CD8-positive, alpha-beta memory T cell (primary cell): ENCODE measurements around the gene RFTN1. TPM values are rescaled to one million over a fixed set of nuclear protein-coding genes. Genes with fewer than 3 reads are reported as not detected.

ENCODE experiments used
- CTCF ChIA-PET: fragments of 350-600 bp; sonication (Branson Sonifier 250); formaldehyde crosslinking; loops from one replicate; lab custom pipeline; 2021; ENCODE audit warnings: antibody characterized with exemption; lab: Charles Lee
- POLR2A ChIA-PET: fragments of 350-600 bp; sonication (Branson Sonifier 250); formaldehyde crosslinking; loops from one replicate; lab custom pipeline; 2021; ENCODE audit warnings: antibody characterized with exemption; lab: Charles Lee
- DNase-seq, 5 donors: peaks; one replicate each; pipeline versions ENCODE4 v3.0.0 to v3.0.0-alpha.2; 2020 to 2022; ENCODE audit warnings: mixed read lengths in 1 of 5
- H3K27ac ChIP-seq: one replicate; pipeline ENCODE4 v1.7.0; 2013; ENCODE audit warnings: low read depth, mild to moderate bottlenecking, low read length, moderate library complexity
- H3K27me3 ChIP-seq: 2 replicates; pipeline ENCODE4 v1.7.0; 2013; ENCODE audit warnings: low read length, mild to moderate bottlenecking; ENCODE audit not compliant: insufficient read depth, poor library complexity, severe bottlenecking
- H3K36me3 ChIP-seq: 2 replicates; pipeline ENCODE4 v1.7.0; 2013; ENCODE audit warnings: mild to moderate bottlenecking, low read length, moderate library complexity; ENCODE audit not compliant: insufficient read depth
- H3K4me1 ChIP-seq: 2 replicates; pipeline ENCODE4 v1.7.0; 2013; ENCODE audit warnings: mild to moderate bottlenecking, low read length, moderate library complexity; ENCODE audit not compliant: insufficient read depth
- H3K4me3 ChIP-seq: 2 replicates; pipeline ENCODE4 v1.7.0; 2013; ENCODE audit warnings: mild to moderate bottlenecking, low read length
- H3K9me3 ChIP-seq: 2 replicates; pipeline ENCODE4 v1.7.0; 2013; ENCODE audit warnings: mild to moderate bottlenecking, low read length
- H3K27ac Mint-ChIP-seq, 8 donors: one replicate each; pipeline ENCODE4 v1.8.0; 2020 to 2021; ENCODE audit warnings: mixed read lengths in 8 of 8, mild to moderate bottlenecking in 6 of 8, inconsistent platforms in 3 of 8, moderate library complexity in 3 of 8
- H3K27me3 Mint-ChIP-seq, 2 donors: one replicate each; pipeline ENCODE4 v1.8.0; 2020 to 2021; ENCODE audit warnings: mixed read lengths in 2 of 2, mild to moderate bottlenecking in 1 of 2, moderate library complexity in 1 of 2
- H3K36me3 Mint-ChIP-seq, 3 donors: one replicate each; pipeline ENCODE4 v1.8.0; 2020 to 2021; ENCODE audit warnings: mixed read lengths in 3 of 3, inconsistent platforms in 1 of 3, mild to moderate bottlenecking in 1 of 3
- H3K4me1 Mint-ChIP-seq, 3 donors: one replicate each; pipeline ENCODE4 v1.8.0; 2020 to 2021; ENCODE audit warnings: mixed read lengths in 3 of 3, inconsistent platforms in 1 of 3, mild to moderate bottlenecking in 1 of 3
- H3K4me3 Mint-ChIP-seq, 7 donors: one replicate each; pipeline ENCODE4 v1.8.0; 2020 to 2021; ENCODE audit warnings: mixed read lengths in 7 of 7, mild to moderate bottlenecking in 6 of 7, moderate library complexity in 4 of 7, inconsistent platforms in 2 of 7
- H3K9me3 Mint-ChIP-seq, 5 donors: one replicate each; pipeline ENCODE4 v1.8.0; 2020 to 2022; ENCODE audit warnings: mixed read lengths in 5 of 5, mild to moderate bottlenecking in 3 of 5, moderate library complexity in 2 of 5, inconsistent platforms in 1 of 5
- polyA plus RNA-seq: library from polyadenylated mRNA; unstranded; fragments of 300-500 nt; fragmentation: Illumina TruSeq; gene quantifications from one replicate; pipeline ENCODE4 v1.2.3, GENCODE V29; 2021
- total RNA-seq, 2 experiments: library from RNA; stranded (reverse); gene quantifications; one replicate each; pipeline ENCODE4 v1.2.3, GENCODE V29; 2021

Gene RFTN1
- total and polyA plus RNA-seq, 3 experiments from 2014 or later, result 87.4 to 126 (median 125) TPM

DNA sequence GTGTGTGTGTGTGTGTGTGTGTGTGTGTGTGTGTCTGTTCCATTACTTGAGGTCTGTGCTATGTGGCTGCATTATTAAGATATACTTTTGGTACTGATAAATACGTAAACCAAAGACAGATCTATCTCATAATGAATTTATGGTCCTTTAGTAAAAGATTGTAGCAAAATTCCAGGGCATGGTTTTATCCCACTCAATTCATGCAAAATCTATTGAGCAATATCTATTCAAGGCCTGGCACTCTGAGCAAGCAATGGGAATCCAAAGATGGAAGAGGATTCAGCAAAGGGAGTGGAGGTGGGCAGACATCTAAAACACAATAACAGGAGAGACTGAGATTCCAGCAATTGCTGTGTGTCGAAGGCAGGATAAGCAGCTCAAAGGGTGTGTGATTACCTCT lies 86.8 kb downstream of the RFTN1 start:
- Histone ChIP-seq H3K9me3 (no peaks in the 10 kb centered on the region), H3K4me3 (no peak overlapping the region), H3K27ac (no peak overlapping the region), H3K27me3 (no peaks in the 10 kb centered on the region), H3K36me3 (no peaks in the 10 kb centered on the region), H3K4me1 (no peaks in the 10 kb centered on the region)
- ChIA-PET POLR2A (no interaction called here), CTCF (no interaction called here)
- H3K27ac Mint-ChIP-seq, result peak overlapping the region in 1 of 8 donors; percentile 59
- peaks cover 23 to 55% (median 23%) of the 10 kb centered on the region in 3 donors for H3K36me3 Mint-ChIP-seq
- DNase-seq, result no peak
- peaks cover 29 to 76% (median 52%) of the 10 kb centered on the region in 3 donors for H3K4me1 Mint-ChIP-seq
- H3K9me3 Mint-ChIP-seq, result no peaks in the 10 kb centered on the region
- no peaks in the 10 kb centered on the region for H3K27me3 Mint-ChIP-seq
- H3K4me3 Mint-ChIP-seq, result no peak overlapping the region

- Histone ChIP-seq H3K27me3 (no peaks in the 10 kb centered on the region), H3K4me1 (no peaks in the 10 kb centered on the region), H3K9me3 (no peaks in the 10 kb centered on the region), H3K4me3 (no peak overlapping the region), H3K36me3 (no peaks in the 10 kb centered on the region), H3K27ac (no peak overlapping the region)
- DNase-seq, result no peak
- CTCF ChIA-PET, result no interaction called here
- H3K4me3 Mint-ChIP-seq, result no peak overlapping the region
- peaks cover 32 to 77% (median 49%) of the 10 kb centered on the region in 3 donors for H3K4me1 Mint-ChIP-seq
- H3K36me3 Mint-ChIP-seq, result peaks cover 17 to 51% (median 17%) of the 10 kb centered on the region in 3 donors
- no peaks in the 10 kb centered on the region for H3K27me3 Mint-ChIP-seq
- no peaks in the 10 kb centered on the region for H3K9me3 Mint-ChIP-seq
- POLR2A ChIA-PET, result no interaction called here
- H3K27ac Mint-ChIP-seq, result peak overlapping the region in 1 of 8 donors; percentile 6
Observed at GRCh38 chr3:16426029-16426400, 87.5 kb downstream of the RFTN1 start.

DNA sequence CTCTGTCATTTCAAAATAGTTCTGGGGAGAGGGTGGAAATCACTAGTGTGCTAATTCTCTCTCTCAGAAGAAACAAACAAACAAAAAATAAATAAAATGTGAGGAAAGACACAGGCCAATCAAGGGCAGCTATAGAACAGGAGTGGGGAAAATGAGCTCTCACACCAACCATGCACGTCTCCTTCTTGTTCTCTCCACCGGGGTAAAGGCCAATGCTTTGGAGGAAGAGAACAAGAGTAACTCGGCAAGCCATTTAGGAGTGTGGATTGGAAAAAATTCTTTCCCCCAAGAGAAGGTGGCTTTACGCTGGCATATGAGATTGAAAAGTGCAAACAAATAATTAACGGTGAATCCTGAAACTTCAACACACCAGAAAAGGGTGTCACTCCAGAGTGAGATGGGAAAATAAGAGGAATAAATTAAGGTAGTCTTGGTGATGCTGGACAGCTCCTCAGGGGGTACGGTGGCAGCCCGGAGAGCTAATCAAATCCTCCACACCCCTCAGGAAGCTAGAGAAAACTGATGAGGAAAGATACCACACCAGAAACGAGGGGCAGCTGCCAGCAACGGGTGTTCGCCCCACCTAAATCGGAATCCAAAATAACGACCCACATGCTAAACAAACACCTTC lies 88.0 kb downstream of the RFTN1 start:
- peaks cover 12 to 49% (median 12%) of the 10 kb centered on the region in 3 donors for H3K36me3 Mint-ChIP-seq
- POLR2A ChIA-PET, result no interaction called here

GRCh38 chr3:16423947-16424673 lies 89.4 kb downstream of the RFTN1 start:
- no peaks in the 10 kb centered on the region for H3K27me3 ChIP-seq
- H3K4me3 Mint-ChIP-seq, result no peak overlapping the region
- no peak overlapping the region for H3K27ac ChIP-seq
- CTCF ChIA-PET, result interaction anchor here (1.1 kb wide), 1 partner anchor 144 kb away, joined by 3 read pairs; no protein-coding TSS in a partner anchor
- H3K9me3 Mint-ChIP-seq, result no peaks in the 10 kb centered on the region
- H3K36me3 ChIP-seq, result no peaks in the 10 kb centered on the region
- H3K4me1 ChIP-seq, result no peaks in the 10 kb centered on the region
- no peaks in the 10 kb centered on the region for H3K9me3 ChIP-seq
- no peak overlapping the region for H3K4me3 ChIP-seq
- H3K27ac Mint-ChIP-seq, result peak overlapping the region in 1 of 8 donors; percentile 68
- no peaks in the 10 kb centered on the region for H3K27me3 Mint-ChIP-seq
- peaks cover 9 to 48% (median 11%) of the 10 kb centered on the region in 3 donors for H3K36me3 Mint-ChIP-seq
- POLR2A ChIA-PET, result no interaction called here
- H3K4me1 Mint-ChIP-seq, result peaks cover 31 to 76% (median 45%) of the 10 kb centered on the region in 3 donors
- no peak for DNase-seq

More for the DNA sequence above, 88.0 kb downstream of the RFTN1 start:
- Mint-ChIP-seq H3K4me1 (peaks cover 31 to 76% (median 48%) of the 10 kb centered on the region in 3 donors), H3K27me3 (no peaks in the 10 kb centered on the region), H3K9me3 (no peaks in the 10 kb centered on the region), H3K4me3 (no peak overlapping the region), H3K27ac (peak overlapping the region in 1 of 8 donors; percentile 26)
- no peaks in the 10 kb centered on the region for H3K36me3 ChIP-seq
- H3K27ac ChIP-seq, result no peak overlapping the region
- H3K27me3 ChIP-seq, result no peaks in the 10 kb centered on the region
- no peaks in the 10 kb centered on the region for H3K9me3 ChIP-seq
- DNase-seq, result no peak
- CTCF ChIA-PET, result no interaction called here
- H3K4me1 ChIP-seq, result no peaks in the 10 kb centered on the region
- no peak overlapping the region for H3K4me3 ChIP-seq

DNA sequence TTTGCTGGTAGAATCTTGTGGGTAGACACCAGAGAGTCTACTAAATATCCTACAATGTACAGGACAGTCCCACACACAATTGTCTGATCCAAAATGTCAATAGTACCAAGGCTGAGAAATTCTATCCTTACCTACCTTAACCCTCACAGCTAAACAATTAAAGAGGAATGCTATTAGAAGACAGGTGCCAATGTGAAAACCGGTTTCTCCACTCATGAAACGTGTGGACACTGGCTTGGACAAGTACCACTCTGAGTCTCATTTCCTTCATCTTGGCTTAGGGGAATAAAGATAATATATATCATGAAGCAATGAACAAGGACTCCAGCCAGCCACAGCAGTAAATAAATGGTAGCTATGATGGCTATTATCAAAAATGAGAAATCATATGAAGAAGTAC lies 90.2 kb downstream of the RFTN1 start:
- peaks cover 9 to 45% (median 14%) of the 10 kb centered on the region in 3 donors for H3K36me3 Mint-ChIP-seq
- H3K36me3 ChIP-seq, result no peaks in the 10 kb centered on the region
- peaks cover 30 to 74% (median 46%) of the 10 kb centered on the region in 3 donors for H3K4me1 Mint-ChIP-seq
- POLR2A ChIA-PET, result no interaction called here
- no peaks in the 10 kb centered on the region for H3K9me3 Mint-ChIP-seq
- no peak for DNase-seq
- no peaks in the 10 kb centered on the region for H3K27me3 Mint-ChIP-seq
- CTCF ChIA-PET, result interaction anchor here (1.1 kb wide), 1 partner anchor 145 kb away, joined by 3 read pairs; no protein-coding TSS in a partner anchor
- no peaks in the 10 kb centered on the region for H3K27me3 ChIP-seq
- no peak overlapping the region for H3K4me3 Mint-ChIP-seq
- H3K27ac ChIP-seq, result no peak overlapping the region
- H3K27ac Mint-ChIP-seq, result no peak overlapping the region
- H3K9me3 ChIP-seq, result no peaks in the 10 kb centered on the region
- no peak overlapping the region for H3K4me3 ChIP-seq
- no peaks in the 10 kb centered on the region for H3K4me1 ChIP-seq

- no peaks in the 10 kb centered on the region for H3K9me3 Mint-ChIP-seq
- DNase-seq, result no peak
- H3K4me3 Mint-ChIP-seq, result no peak overlapping the region
- Histone ChIP-seq H3K4me1 (no peaks in the 10 kb centered on the region), H3K9me3 (no peaks in the 10 kb centered on the region), H3K27me3 (no peaks in the 10 kb centered on the region), H3K36me3 (no peaks in the 10 kb centered on the region), H3K4me3 (no peak overlapping the region), H3K27ac (no peak overlapping the region)
- CTCF ChIA-PET, result no interaction called here
- no peaks in the 10 kb centered on the region for H3K27me3 Mint-ChIP-seq
- H3K4me1 Mint-ChIP-seq, result peaks cover 31 to 73% (median 43%) of the 10 kb centered on the region in 3 donors
- peaks cover 0 to 34% (median 8%) of the 10 kb centered on the region in 3 donors for H3K36me3 Mint-ChIP-seq
- POLR2A ChIA-PET, result no interaction called here
- peak overlapping the region in 1 of 8 donors; percentile 43 for H3K27ac Mint-ChIP-seq
Observed at GRCh38 chr3:16419640-16420241, 93.8 kb downstream of the RFTN1 start.

DNA sequence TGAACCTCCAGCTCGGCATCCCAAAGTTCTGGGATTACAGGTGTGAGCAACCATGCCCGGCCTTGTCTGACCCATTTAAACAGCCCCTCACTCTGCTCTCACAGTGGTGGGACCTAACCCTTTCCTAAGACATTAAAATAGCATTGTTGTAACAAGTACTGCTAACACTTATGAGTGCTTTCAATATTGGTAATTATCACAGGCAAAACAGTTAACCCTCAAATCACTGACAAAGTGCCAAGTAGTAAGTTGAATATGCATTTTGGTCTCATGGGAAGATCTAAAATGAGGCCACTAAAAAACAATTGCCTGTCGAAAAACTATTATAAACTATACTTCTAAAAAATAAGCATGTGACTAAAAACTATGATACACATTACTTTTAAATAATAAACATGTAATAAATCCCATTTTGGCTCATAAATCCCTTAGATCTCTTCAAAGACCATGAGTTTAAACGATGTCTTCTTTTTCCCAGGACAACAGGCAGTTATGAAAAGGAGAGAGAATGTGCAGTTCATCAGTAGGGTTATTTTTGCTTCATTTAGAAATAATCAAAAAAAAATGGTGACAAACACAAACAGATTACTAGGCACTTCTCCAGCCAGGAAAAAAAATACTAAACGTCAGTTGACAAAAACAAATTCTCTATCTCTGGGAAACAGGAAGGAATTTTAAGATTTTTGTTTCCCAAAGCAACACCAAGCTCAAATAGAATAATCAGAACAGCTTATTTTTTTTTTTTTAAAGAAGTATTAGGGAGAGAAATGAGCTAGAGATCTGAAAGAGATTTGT lies 95.4 kb downstream of the RFTN1 start:
- H3K4me3 ChIP-seq, result no peak overlapping the region
- POLR2A ChIA-PET, result no interaction called here
- no peaks in the 10 kb centered on the region for H3K9me3 Mint-ChIP-seq
- no peaks in the 10 kb centered on the region for H3K27me3 ChIP-seq
- no peak overlapping the region for H3K27ac ChIP-seq
- peaks cover 0 to 44% (median 10%) of the 10 kb centered on the region in 3 donors for H3K36me3 Mint-ChIP-seq
- H3K4me1 ChIP-seq, result no peaks in the 10 kb centered on the region
- no peaks in the 10 kb centered on the region for H3K27me3 Mint-ChIP-seq
- H3K27ac Mint-ChIP-seq, result no peak overlapping the region
- H3K4me3 Mint-ChIP-seq, result no peak overlapping the region
- H3K4me1 Mint-ChIP-seq, result peaks cover 32 to 77% (median 57%) of the 10 kb centered on the region in 3 donors
- H3K36me3 ChIP-seq, result no peaks in the 10 kb centered on the region
- DNase-seq, result no peak
- H3K9me3 ChIP-seq, result no peaks in the 10 kb centered on the region
- CTCF ChIA-PET, result no interaction called here
